SK-N-SH treated with all-trans-retinoic acid at 6 μM for 48 hours (cell line): ENCODE results near the gene TMEM217.

ENCODE experiments used
- ARNTL ChIP-seq: fragments of 450-650 bp; formaldehyde crosslinking; IDR thresholded peaks from 2 replicates; pipeline ENCODE4 v1.5.0; 2020; ENCODE audit warnings: low read depth, mild to moderate bottlenecking, moderate library complexity, borderline replicate concordance
- RARB ChIP-seq: fragments of 250-450 bp; sonication (Bioruptor Pico); IDR thresholded peaks from 2 replicates; pipeline ENCODE4 v1.8.0; 2021; ENCODE audit warnings: mild to moderate bottlenecking, moderate library complexity
- ZC3H10 ChIP-seq: fragments of 250-450 bp; sonication (Bioruptor Pico); IDR thresholded peaks from 2 replicates; pipeline ENCODE4 v1.5.1; 2021; ENCODE audit warnings: mild to moderate bottlenecking, moderate library complexity

GRCh38 chr6:37208793-37209192 lies 49.2 kb downstream of the TMEM217 start:
- TF ChIP-seq ZC3H10 (CRISPR knock-in tag) (no peak), RARB (CRISPR knock-in tag) (no peak), ARNTL (CRISPR knock-in tag) (no peak)
